DND-41 (cell line): ENCODE measurements around the gene GRB7.
"Not testable (repeated sequence)": the region's sequence is repeated elsewhere in the genome, so short reads cannot be mapped to it uniquely, and the experiment has no call there.

ENCODE experiments used
- ATAC-seq: fragments of 200-7000 bp; cut with Tn5 transposase; 3 replicates; pipeline ENCODE4 v1.9.1; 2021; ENCODE audit warnings: low read depth; ENCODE audit not compliant: insufficient read depth
- DNase-seq: peaks from one replicate; pipeline ENCODE4 v3.0.0-alpha.2; 2020
- H2AFZ ChIP-seq: 2 replicates; pipeline ENCODE4 v1.6.0; 2012; ENCODE audit warnings: low read depth, low read length
- H3K27ac ChIP-seq: 2 replicates; pipeline ENCODE4 v1.5.1; 2012; ENCODE audit warnings: low read length, inconsistent platforms
- H3K27me3 ChIP-seq: fragments of 200-600 bp; sonication (generic); 2 replicates; pipeline ENCODE4 v1.6.0; 2012; ENCODE audit warnings: low read length, mild to moderate bottlenecking, inconsistent platforms; ENCODE audit not compliant: insufficient read depth, poor library complexity
- H3K36me3 ChIP-seq: 2 replicates; pipeline ENCODE4 v1.5.1; 2012; ENCODE audit warnings: low read length, inconsistent platforms; ENCODE audit not compliant: insufficient read depth
- H3K4me1 ChIP-seq: 2 replicates; pipeline ENCODE4 v1.5.1; 2012; ENCODE audit warnings: mild to moderate bottlenecking, low read length; ENCODE audit not compliant: insufficient read depth
- H3K4me2 ChIP-seq: 2 replicates; pipeline ENCODE4 v1.6.0; 2012; ENCODE audit warnings: mild to moderate bottlenecking, moderate library complexity, low read length, inconsistent platforms; ENCODE audit not compliant: insufficient read depth
- H3K4me3 ChIP-seq, 2 experiments: fragments of 200-600 bp in 1 of 2; shearing (Covaris generic) in 1 of 2; 2 replicates each; pipeline ENCODE4 v1.5.1; 2012 to 2016; ENCODE audit warnings: inconsistent platforms in 2 of 2, low read length in 2 of 2, mild to moderate bottlenecking in 2 of 2, low read depth in 1 of 2, moderate library complexity in 1 of 2
- H3K79me2 ChIP-seq: 2 replicates; pipeline ENCODE4 v1.6.0; 2012; ENCODE audit warnings: low read length, inconsistent platforms; ENCODE audit not compliant: insufficient read depth
- H3K9ac ChIP-seq: 2 replicates; pipeline ENCODE4 v1.6.0; 2012; ENCODE audit warnings: low read depth, mild to moderate bottlenecking, inconsistent platforms, low read length, moderate library complexity
- H3K9me3 ChIP-seq: 2 replicates; pipeline ENCODE4 v1.5.1; 2012; ENCODE audit warnings: low read length, moderate library complexity, mild to moderate bottlenecking, inconsistent platforms; ENCODE audit not compliant: insufficient read depth, severe bottlenecking
- H4K20me1 ChIP-seq: 2 replicates; pipeline ENCODE4 v1.6.0; 2012; ENCODE audit warnings: low read length; ENCODE audit not compliant: insufficient read depth
- EZH2 ChIP-seq: IDR thresholded peaks from 3 replicates; pipeline ENCODE4 v1.6.1; 2012; ENCODE audit warnings: borderline replicate concordance, low read depth, mild to moderate bottlenecking, moderate library complexity, low read length, inconsistent platforms; ENCODE audit not compliant: severe bottlenecking
- TF ChIP-seq, protein P1 (sequence below): IDR thresholded peaks from 2 replicates; pipeline ENCODE4 v1.5.1; 2012; ENCODE audit warnings: borderline replicate concordance, low read length, moderate library complexity, mild to moderate bottlenecking; ENCODE audit not compliant: poor library complexity, severe bottlenecking; ENCODE audit errors: extremely low read depth

The GRB7 gene

DNA sequence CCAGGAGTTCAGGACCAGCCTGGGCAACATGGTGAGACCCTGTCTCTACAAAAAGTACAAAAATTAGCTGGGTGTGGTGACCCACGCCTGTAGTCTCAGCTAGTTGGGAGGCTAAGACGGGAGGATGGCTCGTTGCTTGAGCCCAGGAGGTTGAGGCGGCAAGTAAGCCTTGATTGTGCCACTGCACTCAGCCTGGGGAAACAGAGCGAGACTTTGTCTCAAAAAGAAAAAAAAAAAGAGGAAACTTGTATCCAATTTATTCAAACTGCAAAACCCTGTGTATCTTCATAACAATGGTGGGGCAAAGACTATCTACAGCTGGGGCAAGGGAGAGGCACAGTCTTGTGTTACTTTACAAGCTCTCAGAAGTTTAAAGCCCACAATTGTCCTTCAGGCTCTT lies 21.5 kb downstream of the GRB7 start:
- no peak overlapping the region for H2AFZ ChIP-seq
- ATAC-seq, result no peak
- TF ChIP-seq, protein P1, sequence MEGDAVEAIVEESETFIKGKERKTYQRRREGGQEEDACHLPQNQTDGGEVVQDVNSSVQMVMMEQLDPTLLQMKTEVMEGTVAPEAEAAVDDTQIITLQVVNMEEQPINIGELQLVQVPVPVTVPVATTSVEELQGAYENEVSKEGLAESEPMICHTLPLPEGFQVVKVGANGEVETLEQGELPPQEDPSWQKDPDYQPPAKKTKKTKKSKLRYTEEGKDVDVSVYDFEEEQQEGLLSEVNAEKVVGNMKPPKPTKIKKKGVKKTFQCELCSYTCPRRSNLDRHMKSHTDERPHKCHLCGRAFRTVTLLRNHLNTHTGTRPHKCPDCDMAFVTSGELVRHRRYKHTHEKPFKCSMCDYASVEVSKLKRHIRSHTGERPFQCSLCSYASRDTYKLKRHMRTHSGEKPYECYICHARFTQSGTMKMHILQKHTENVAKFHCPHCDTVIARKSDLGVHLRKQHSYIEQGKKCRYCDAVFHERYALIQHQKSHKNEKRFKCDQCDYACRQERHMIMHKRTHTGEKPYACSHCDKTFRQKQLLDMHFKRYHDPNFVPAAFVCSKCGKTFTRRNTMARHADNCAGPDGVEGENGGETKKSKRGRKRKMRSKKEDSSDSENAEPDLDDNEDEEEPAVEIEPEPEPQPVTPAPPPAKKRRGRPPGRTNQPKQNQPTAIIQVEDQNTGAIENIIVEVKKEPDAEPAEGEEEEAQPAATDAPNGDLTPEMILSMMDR, result no peak
- TF ChIP-seq EZH2, result no peak
- no peaks in the 10 kb centered on the region for H3K9me3 ChIP-seq
- H3K4me3 ChIP-seq, result no peak overlapping the region
- H3K36me3 ChIP-seq, result no peaks in the 10 kb centered on the region
- no peaks in the 10 kb centered on the region for H3K79me2 ChIP-seq
- no peak overlapping the region for H3K9ac ChIP-seq
- no peak overlapping the region for H3K4me2 ChIP-seq
- peaks cover 51% of the 10 kb centered on the region for H3K4me1 ChIP-seq
- DNase-seq, result no peak
- no peaks in the 10 kb centered on the region for H3K27me3 ChIP-seq
- no peak overlapping the region for H3K27ac ChIP-seq
- H4K20me1 ChIP-seq, result no peaks in the 10 kb centered on the region

DNA sequence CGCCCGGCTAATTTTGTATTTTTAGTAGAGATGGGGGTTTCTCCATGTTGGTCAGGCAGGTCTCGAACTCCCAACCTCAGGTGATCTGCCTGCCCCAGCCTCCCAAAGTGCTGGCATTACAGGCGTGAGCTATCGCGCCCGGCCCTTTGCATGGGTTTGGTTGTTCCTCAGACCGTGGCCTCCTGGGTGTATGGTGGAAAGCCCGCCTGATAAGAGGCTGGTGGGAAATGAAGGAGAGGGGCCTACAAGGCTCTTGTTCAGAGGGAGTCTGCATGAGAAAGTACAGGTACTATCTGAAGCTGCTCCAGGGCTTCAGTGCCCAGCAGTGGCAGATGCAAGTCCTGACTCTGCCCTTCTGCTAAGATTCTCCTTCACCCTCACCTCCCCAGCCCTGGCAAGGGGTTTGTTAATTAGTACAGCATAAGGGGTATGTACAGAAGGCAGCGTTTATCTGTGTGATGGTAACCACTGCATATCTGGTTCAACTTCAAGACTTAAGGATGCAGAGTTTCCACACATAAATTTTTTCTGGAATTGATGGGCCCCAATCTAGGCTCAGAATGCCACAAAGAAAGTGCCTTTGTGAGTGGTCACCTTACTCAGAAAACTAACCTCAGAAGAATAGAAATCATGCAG lies 24.2 kb downstream of the GRB7 start:
- Histone ChIP-seq H3K79me2 (no peaks in the 10 kb centered on the region), H2AFZ (no peak overlapping the region), H3K4me2 (no peak overlapping the region), H3K9me3 (no peaks in the 10 kb centered on the region), H3K27me3 (no peaks in the 10 kb centered on the region), H3K27ac (no peak overlapping the region), H3K36me3 (no peaks in the 10 kb centered on the region), H3K4me1 (peaks cover 24% of the 10 kb centered on the region), H4K20me1 (no peaks in the 10 kb centered on the region), H3K4me3 (no peak overlapping the region), H3K9ac (no peak overlapping the region)
- DNase-seq, result no peak
- TF ChIP-seq, protein P1, result no peak
- no peak for ATAC-seq

DNA sequence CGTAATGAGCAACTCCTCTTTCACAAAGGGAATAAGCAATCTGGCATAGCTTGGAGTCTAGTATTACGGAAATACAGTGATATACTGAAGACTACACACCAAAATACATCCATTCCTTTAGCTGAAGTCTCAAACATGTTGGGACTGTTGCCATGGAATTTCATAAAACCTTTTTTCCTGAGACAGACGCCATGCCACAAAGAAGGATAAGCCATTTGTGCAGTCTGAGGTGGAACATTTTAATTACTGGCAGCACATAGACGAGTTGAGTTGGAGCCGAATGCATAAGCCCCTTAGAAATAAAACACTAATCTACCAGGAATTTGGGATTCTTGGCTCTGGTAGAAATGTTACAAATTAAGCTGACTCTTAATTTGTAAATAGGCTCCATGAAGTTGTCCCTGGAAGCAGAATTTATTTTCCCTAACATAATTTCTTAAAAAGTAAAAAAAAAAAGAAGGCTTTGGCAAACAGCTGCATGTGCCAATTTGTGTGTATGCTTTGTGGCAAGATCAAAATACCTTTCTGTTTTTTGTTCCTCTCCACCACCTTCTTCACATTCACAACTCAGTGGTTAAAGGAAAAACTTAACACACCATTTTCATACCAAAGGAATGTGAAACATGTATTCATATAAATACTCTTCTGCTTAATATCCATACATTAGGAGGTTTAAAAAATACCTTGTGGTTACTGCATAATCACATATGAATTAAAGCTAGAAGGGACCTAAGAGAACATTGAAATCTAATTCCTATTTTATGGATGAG lies 25.5 kb downstream of the GRB7 start:
- TF ChIP-seq, protein P1, result no peak
- no peak for TF ChIP-seq EZH2
- no peaks in the 10 kb centered on the region for H3K36me3 ChIP-seq
- no peak for ATAC-seq
- no peaks in the 10 kb centered on the region for H3K27me3 ChIP-seq
- no peaks in the 10 kb centered on the region for H4K20me1 ChIP-seq
- no peak overlapping the region for H3K27ac ChIP-seq
- no peak for DNase-seq
- H3K4me3 ChIP-seq, result no peak overlapping the region
- no peak overlapping the region for H3K9ac ChIP-seq
- peaks cover 11% of the 10 kb centered on the region for H3K4me1 ChIP-seq
- no peak overlapping the region for H3K4me2 ChIP-seq
- H2AFZ ChIP-seq, result no peak overlapping the region
- H3K9me3 ChIP-seq, result no peaks in the 10 kb centered on the region
- H3K79me2 ChIP-seq, result no peaks in the 10 kb centered on the region

DNA sequence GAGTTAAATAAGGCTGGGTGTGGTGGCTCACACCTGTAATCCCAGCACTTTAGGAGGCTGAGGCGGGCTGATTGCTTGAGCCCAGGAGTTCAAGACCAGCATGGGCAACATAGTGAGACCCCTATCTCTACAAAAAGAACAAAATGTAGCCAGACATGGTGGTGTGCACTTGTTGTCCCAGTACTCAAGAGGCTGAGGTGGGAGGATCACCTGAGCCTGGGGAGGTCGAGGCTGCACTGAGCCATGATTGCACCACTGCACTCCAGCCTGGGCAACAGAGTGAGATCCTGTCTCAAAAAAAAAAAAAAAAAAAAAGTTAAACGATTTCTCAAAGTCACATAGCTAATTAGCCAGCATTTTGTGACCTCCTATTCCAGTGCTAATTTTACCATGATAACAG lies 26.4 kb downstream of the GRB7 start:
- ATAC-seq, DNase-seq, H3K27ac ChIP-seq, H3K4me2 ChIP-seq, H3K36me3 ChIP-seq, H3K9ac ChIP-seq, H2AFZ ChIP-seq, H3K79me2 ChIP-seq, H3K27me3 ChIP-seq, H4K20me1 ChIP-seq, H3K4me3 ChIP-seq, H3K9me3 ChIP-seq, H3K4me1 ChIP-seq: not testable (repeated sequence)
